Activated T-cell treated with anti-CD3 and anti-CD28 coated beads for 24 hours (primary cell): Measurements from ENCODE around the gene ZNF528.

ENCODE experiments used
- DNase-seq: peaks from one replicate; pipeline ENCODE4 v3.0.0-alpha.2; 2020; ENCODE audit warnings: low read depth

ZNF528 gene

GRCh38 chr19:52397310-52398080 is at the start of gene ZNF528:
Gene ZNF528, plus strand, starts transcription at chr19:52397849. Its CDS starts 4,165 bp downstream, at chr19:52402014.
- DNase-seq: peak; percentile 91

GRCh38 chr19:52351512-52351911 is 46.1 kb upstream of the ZNF528 start:
- DNase-seq: no peak

- DNase-seq: no peak
Observed at GRCh38 chr19:52366414-52366824, 31.2 kb upstream of the ZNF528 start.

DNA sequence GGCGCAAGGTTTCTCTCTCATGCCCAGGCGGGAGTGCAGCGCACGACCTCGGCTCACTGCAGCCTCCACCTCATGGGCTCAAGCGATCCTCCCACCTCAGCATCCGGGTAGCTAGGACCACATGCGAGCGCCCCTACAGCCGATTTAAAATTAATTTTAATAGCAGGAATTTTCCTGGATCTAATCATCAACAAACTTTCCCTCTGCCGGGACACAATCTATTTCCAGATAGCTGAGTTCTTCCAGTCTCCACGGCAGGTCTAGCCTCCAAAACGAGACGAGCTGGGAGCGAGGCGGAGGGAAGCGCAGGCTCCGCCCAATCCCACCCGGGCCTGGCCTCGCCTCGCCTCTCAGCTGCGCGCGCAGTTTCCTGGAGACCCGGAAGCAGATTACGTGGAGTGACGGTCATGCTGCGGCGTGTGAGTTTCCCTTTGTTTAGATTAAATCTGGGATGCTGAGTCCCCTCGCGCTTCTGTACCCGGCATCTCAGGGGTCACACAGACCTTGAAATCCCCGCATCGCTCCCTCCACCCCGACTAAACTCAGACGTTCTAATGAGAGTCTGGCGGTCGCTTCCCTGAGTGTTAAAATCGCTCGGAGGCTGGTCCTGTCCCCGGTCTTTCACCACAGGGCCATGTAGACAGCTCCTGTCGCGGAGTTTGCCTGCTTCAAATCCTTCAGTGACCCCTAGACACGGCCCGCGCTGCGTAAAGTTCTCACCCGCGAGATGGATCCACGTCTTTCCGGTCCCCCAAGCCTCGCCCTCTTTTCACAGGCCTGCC is 27.9 kb upstream of the ZNF528 start, which contains the start of gene ZNF880:
ZNF880 (plus strand) TSS at position 365 of the 782 bp plus-strand sequence; CDS start at position 408, 43 bp downstream.
- peak; percentile 90 for DNase-seq

- DNase-seq: no peak
Observed at GRCh38 chr19:52370341-52370710, 27.3 kb upstream of the ZNF528 start.

GRCh38 chr19:52391135-52391534 is 6.5 kb upstream of the ZNF528 start:
- DNase-seq: no peak

DNA sequence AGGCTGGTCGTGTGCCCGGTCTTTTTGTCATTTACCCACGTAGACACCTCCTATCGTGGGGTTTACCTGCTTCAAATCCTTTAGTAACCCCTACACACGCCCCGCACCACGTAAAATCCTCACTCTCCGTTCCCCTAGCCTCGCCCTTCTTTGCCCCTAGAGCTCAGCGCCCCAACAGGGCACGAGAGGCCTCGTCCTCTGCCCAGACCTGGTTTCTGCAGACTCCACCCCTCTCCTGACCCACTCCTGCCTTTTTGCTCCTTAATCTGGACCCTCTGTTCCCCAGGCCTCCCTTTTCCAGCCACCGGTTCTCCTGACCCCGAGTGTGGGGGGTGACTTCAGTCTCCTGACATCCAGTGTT is 412 bp downstream of the ZNF528 start:
- DNase-seq: no peak

GRCh38 chr19:52410276-52410675 is 12.6 kb downstream of the ZNF528 start:
- no peak for DNase-seq

DNA sequence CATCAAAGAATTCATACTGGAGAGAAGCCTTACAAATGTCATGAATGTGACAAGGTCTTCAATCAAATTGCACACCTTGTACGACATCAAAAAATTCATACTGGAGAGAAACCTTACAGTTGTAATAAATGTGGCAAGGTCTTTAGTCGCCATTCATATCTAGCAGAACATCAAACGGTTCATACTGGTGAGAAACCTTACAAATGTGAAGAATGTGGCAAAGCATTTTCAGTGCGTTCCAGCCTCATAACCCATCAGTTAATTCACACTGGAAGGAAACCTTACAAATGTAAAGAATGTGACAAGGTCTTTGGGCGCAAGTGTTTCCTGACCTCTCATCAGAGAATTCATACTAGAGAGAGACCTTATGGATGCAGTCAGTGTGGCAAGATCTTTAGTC is 18.1 kb downstream of the ZNF528 start:
- DNase-seq: no peak

DNA sequence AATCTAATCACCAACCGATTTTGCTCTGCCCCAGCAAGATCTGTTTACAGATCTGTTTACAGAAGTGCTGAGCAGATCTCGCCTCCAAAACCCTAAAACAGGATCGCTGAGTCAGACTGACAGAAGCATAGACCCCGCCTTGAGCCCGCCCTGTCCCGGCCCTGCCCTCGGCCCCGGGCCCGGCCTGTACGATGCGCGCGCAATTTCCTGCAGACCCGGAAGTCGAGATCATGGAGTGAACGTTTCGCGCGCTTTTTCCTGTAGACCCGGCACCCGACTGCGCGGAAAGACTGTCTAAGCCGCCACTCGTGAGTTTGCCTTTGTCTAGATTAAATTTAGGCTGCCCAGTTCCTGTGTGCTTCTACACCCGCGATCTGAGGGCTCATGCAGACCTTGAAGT is 31.3 kb downstream of the ZNF528 start, which contains the start of gene ZNF534:
ZNF534 (plus strand) TSS at position 212 of the 400 bp plus-strand sequence. CDS start 2,327 bp downstream, outside the sequence.
- DNase-seq: no peak

GRCh38 chr19:52442179-52442578 is 44.5 kb downstream of the ZNF528 start:
- DNase-seq: no peak

GRCh38 chr19:52444506-52444905 is 46.9 kb downstream of the ZNF528 start:
- DNase-seq: no peak

DNA sequence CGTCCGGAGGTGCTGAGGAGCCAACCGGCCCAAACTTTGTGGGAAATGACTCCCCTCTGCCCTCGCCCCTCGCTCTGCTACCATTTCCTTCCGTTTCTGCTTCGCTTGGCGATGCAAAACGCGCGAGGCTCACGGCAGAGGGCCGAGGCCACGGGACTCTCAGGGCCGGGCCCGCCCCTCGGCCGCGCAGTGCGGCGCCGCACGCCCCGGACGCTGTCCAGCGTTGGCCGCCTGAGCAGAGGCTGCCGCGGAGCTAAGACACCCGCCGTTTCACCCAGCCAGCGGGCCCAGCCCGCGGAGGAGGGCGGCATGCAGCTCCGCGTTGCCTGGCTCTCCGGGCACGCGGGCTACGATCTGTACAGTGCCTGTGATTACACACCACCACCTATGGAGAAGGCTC is 53.6 kb downstream of the ZNF528 start:
- DNase-seq: no peak

DNA sequence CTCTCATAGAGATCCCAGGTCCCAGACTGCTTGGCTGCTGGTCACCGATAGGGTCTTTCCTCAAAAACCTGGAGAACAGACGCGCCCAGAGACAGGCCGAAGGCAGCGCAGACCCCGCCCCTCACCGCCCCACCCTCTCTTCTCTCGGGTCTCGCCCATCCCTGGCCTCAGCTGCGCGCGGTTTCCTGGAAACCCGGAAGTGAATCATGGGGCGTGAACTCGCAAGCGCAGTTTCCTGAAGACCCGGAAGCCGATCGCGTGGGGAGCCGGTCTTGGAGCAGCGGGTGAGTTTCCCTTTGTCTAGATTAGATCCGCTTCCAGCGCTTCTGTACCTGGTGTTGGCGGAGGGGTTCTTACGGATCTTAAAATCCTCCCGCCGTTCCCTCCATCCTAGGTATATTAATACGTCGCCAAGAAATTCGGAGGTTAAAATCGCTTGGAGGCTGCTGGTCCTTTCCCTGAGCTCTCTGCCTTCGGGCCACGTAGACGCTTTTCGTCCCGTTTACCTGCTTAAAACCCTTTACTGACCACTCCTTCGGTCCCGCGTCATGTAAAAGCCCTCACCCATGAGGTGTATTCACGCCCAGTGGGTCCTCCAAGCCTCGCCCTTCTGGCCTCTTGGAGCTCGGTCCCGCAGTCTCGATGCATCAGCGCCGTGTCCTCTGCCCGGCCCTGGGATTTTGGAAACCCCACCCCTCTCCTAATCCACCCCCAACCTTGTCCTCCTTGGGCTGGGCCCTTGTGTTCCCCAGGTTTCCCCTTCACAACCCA is 55.9 kb downstream of the ZNF528 start, which contains the start of gene ZNF578:
ZNF578 (plus strand) TSS at position 230 of the 771 bp plus-strand sequence. CDS start 48,293 bp downstream, outside the sequence.
- peak; percentile 59 for DNase-seq

DNA sequence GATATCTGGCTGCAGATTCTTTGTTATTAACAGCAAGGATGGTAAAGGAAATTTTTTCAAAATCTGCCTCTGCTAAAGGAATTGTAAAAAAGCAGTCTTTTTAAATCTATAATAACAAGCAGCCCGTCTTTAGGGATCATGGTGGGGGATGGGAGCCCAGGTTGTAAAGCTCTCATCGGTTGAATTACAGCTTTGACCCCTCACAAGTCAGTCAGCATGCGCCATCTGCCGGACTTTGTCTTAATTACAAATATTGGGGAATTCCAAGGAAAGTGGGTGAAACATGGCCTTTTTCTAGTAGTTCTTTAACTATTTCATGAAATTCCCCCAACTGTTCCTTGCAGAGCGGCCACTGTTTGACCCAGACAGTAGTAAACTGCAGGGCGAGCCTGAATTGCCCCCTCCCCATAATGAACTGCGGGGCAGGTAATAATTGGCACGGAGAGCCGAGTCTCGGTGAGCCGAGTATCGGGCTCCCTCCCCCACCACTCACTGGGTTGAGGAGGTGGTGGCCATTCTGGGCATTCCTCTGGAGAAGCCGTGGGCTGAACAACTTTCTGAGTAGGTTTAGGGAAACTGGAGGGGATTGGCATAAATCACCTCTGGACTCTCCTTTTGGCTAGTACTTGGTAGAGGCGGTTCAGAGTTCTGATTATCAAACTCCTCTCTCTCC is 67.3 kb downstream of the ZNF528 start:
- DNase-seq: no peak
